Progenitor cell of endocrine pancreas (in vitro differentiated cells): ENCODE results near the gene NXPH4. TPM values are rescaled to one million over a fixed set of nuclear protein-coding genes. Genes with fewer than 3 reads are reported as not detected.

Source experiments
- DNase-seq: peaks from one replicate; pipeline ENCODE4 v3.0.0; 2021; ENCODE audit warnings: low spot score; ENCODE audit not compliant: unreplicated experiment
- H3K27ac Mint-ChIP-seq: 2 replicates; pipeline ENCODE4 v1.8.0; 2021; ENCODE audit warnings: mild to moderate bottlenecking, moderate library complexity, mixed read lengths
- H3K27me3 Mint-ChIP-seq: 2 replicates; pipeline ENCODE4 v1.8.0; 2021; ENCODE audit warnings: mixed read lengths
- H3K36me3 Mint-ChIP-seq: 2 replicates; pipeline ENCODE4 v1.8.0; 2022; ENCODE audit warnings: mixed read lengths; ENCODE audit not compliant: insufficient read depth
- H3K4me1 Mint-ChIP-seq: 2 replicates; pipeline ENCODE4 v1.8.0; 2021; ENCODE audit warnings: low read depth, mixed read lengths
- H3K4me3 Mint-ChIP-seq: 2 replicates; pipeline ENCODE4 v1.8.0; 2021; ENCODE audit warnings: low read depth, mild to moderate bottlenecking, moderate library complexity, mixed read lengths
- H3K9me3 Mint-ChIP-seq: 2 replicates; pipeline ENCODE4 v1.8.0; 2021; ENCODE audit warnings: low read depth, mixed read lengths
- CTCF ChIP-seq: fragments of 200-600 bp; sonication (generic); IDR thresholded peaks from one replicate; pipeline ENCODE4 v1.5.0; 2021; ENCODE audit warnings: antibody characterized with exemption, mild to moderate bottlenecking; ENCODE audit not compliant: unreplicated experiment
- total RNA-seq: library from RNA; stranded (reverse); gene quantifications from 2 replicates; pipeline ENCODE4 v1.2.1, GENCODE V29; 2021

NXPH4 gene
- total RNA-seq, 1 donor from 2014 or later, result 2.0 TPM

- DNase-seq, result no peak
- TF ChIP-seq CTCF, result no peak
- Mint-ChIP-seq H3K27ac (no peak overlapping the region), H3K36me3 (peaks cover 5% of the 10 kb centered on the region), H3K27me3 (peaks cover 60% of the 10 kb centered on the region), H3K9me3 (no peaks in the 10 kb centered on the region), H3K4me1 (peaks cover 47% of the 10 kb centered on the region), H3K4me3 (no peak overlapping the region)
Observed at GRCh38 chr12:57225680-57226210, 9.2 kb downstream of the NXPH4 start.

GRCh38 chr12:57226588-57227314, 10.2 kb downstream of the NXPH4 start:
- no peaks in the 10 kb centered on the region for H3K9me3 Mint-ChIP-seq
- H3K4me3 Mint-ChIP-seq, result peak overlapping the region; percentile 69
- H3K27ac Mint-ChIP-seq, result peak overlapping the region; percentile 79
- H3K36me3 Mint-ChIP-seq, result peaks cover 10% of the 10 kb centered on the region
- DNase-seq, result no peak
- peaks cover 45% of the 10 kb centered on the region for H3K4me1 Mint-ChIP-seq
- peaks cover 50% of the 10 kb centered on the region for H3K27me3 Mint-ChIP-seq
- TF ChIP-seq CTCF, result no peak

GRCh38 chr12:57227315-57228115, 10.9 kb downstream of the NXPH4 start:
- Mint-ChIP-seq H3K4me3 (peak overlapping the region; percentile 64), H3K27ac (no peak overlapping the region), H3K36me3 (peaks cover 11% of the 10 kb centered on the region), H3K4me1 (peaks cover 42% of the 10 kb centered on the region), H3K9me3 (no peaks in the 10 kb centered on the region), H3K27me3 (peaks cover 42% of the 10 kb centered on the region)
- no peak for DNase-seq
- no peak for TF ChIP-seq CTCF

GRCh38 chr12:57229046-57229633, 12.5 kb downstream of the NXPH4 start:
- Mint-ChIP-seq H3K27me3 (peaks cover 29% of the 10 kb centered on the region), H3K27ac (peak overlapping the region; percentile 99), H3K4me1 (peaks cover 35% of the 10 kb centered on the region), H3K36me3 (peaks cover 20% of the 10 kb centered on the region), H3K4me3 (peak overlapping the region; percentile 98), H3K9me3 (no peaks in the 10 kb centered on the region)
- DNase-seq, result no peak
- peak; percentile 14 for TF ChIP-seq CTCF

GRCh38 chr12:57229634-57230380, 13.2 kb downstream of the NXPH4 start, which contains the start of gene SHMT2:
SHMT2 (plus strand) TSS chr12:57229711; CDS start chr12:57229779, 68 bp downstream.
- H3K27me3 Mint-ChIP-seq, result peaks cover 30% of the 10 kb centered on the region
- H3K27ac Mint-ChIP-seq, result peak within 1 kb of the TSS; percentile 99
- peak within 1 kb of the TSS; percentile 98 for H3K4me3 Mint-ChIP-seq
- peaks cover 35% of the 10 kb centered on the region for H3K4me1 Mint-ChIP-seq
- no peak for TF ChIP-seq CTCF
- H3K36me3 Mint-ChIP-seq, result peaks cover 26% of the 10 kb centered on the region
- no peaks in the 10 kb centered on the region for H3K9me3 Mint-ChIP-seq
- peak; percentile 90 for DNase-seq
